Uterus (tissue), 2 donors: ENCODE results near the gene GPR135.

Experiments used
- POLR2A ChIP-seq, 2 donors: fragments of 450-650 bp; IDR thresholded peaks; one replicate each; pipeline ENCODE4 v1.6.1; 2016; ENCODE audit warnings: antibody characterized with exemption in 2 of 2, mild to moderate bottlenecking in 1 of 2, moderate library complexity in 1 of 2
- TF ChIP-seq, protein P1 (sequence below), 4 experiments: fragments of 200-600 bp in 2 of 4; fragments of 450-650 bp in 2 of 4; sonication (generic) in 2 of 4; IDR thresholded peaks; one replicate each; pipeline ENCODE4 v1.5.1; 2016 to 2019; ENCODE audit warnings: antibody characterized with exemption in 4 of 4, mild to moderate bottlenecking in 2 of 4, moderate library complexity in 1 of 4

DNA sequence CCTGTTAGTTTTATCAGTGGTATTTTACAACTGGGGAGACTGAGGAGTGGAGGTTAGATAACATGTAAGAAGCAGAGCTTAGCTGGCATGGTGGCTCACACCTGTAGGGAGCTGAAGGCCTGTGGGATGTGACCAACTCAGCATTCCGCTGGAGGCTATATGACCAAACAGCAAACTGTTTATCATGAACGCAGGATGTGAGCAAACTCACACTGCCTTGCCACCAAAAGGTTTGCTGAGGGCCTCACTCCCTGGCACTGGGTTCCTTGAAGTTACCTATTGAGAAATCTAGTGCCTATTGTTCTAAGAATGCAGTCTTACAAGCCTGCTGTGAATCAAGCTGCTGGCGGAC is 42.5 kb upstream of the GPR135 start:
- TF ChIP-seq, protein P1, sequence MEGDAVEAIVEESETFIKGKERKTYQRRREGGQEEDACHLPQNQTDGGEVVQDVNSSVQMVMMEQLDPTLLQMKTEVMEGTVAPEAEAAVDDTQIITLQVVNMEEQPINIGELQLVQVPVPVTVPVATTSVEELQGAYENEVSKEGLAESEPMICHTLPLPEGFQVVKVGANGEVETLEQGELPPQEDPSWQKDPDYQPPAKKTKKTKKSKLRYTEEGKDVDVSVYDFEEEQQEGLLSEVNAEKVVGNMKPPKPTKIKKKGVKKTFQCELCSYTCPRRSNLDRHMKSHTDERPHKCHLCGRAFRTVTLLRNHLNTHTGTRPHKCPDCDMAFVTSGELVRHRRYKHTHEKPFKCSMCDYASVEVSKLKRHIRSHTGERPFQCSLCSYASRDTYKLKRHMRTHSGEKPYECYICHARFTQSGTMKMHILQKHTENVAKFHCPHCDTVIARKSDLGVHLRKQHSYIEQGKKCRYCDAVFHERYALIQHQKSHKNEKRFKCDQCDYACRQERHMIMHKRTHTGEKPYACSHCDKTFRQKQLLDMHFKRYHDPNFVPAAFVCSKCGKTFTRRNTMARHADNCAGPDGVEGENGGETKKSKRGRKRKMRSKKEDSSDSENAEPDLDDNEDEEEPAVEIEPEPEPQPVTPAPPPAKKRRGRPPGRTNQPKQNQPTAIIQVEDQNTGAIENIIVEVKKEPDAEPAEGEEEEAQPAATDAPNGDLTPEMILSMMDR (IDR thresholded peaks at IDR 0.05): no peak
- TF ChIP-seq POLR2A (IDR thresholded peaks at IDR 0.05): no peak
